ELR (cell line): ENCODE results near the gene LDAF1.
A peak's percentile ranks its signal among the peaks of the same experiment; 100 is the strongest.
"Not testable (repeated sequence)": the region's sequence is repeated elsewhere in the genome, so short reads cannot be mapped to it uniquely, and the experiment has no call there.

Experiments
- DNase-seq: peaks from one replicate; pipeline ENCODE4 v3.0.0-alpha.2; 2015; ENCODE audit warnings: low read depth

The LDAF1 gene

DNA sequence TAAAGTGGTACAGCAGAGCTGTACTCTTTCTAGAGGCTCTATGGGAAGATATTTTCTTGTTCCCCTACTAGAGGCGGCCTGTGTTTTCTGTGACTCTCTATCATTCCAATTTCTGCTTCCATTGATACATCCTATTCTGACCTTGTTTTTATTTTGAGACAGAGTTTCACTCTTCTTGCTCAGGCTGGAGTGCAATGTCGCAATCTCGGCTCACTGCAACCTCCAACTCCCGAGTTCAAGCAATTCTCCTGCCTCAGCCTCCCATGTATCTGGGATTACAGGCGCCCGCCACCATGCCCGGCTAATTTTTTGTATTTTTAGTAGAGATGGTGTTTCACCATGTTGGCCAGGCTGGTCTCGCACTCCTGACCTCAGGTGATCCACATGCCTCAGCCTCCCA lies 36.9 kb downstream of the LDAF1 start:
- not testable (repeated sequence) for DNase-seq

DNA sequence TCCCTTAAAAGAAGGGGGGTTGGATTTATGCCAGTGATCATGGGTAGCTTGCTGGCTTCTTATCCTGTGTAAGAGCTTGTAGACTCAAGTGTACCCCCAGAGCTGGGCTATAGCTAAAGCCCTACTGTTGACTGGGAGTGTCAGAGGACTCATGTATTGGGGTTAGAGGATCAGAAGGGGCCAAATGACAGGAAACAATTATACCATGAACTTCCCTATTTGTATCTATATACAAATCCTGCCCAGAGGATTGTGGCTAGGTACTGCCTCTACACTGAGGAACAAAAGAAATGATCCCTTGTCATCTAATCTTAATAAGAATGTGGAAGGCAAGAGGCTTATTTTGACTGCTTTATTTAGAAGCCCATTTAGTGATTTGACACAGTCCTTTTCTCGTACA lies 38.6 kb downstream of the LDAF1 start:
- DNase-seq: no peak

DNA sequence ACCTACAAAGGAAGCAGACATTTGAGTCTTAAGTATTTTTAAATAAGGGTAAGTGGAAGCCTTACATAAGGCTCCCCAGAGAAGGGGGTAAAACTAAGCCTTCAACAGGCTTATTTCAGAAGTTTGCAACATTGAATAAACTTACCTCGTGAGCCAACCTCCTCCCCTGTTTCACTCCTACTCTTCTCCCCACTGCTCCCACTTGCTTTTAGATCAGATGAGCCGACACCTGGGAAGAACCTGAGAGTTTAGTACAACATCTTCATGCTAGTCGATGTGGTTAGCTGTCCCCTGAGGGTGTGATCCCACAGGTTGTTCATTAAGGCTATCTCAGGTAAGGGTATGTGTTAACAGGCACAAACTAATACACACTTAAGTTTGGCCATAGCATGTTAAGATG lies 39.1 kb downstream of the LDAF1 start:
- no peak for DNase-seq

DNA sequence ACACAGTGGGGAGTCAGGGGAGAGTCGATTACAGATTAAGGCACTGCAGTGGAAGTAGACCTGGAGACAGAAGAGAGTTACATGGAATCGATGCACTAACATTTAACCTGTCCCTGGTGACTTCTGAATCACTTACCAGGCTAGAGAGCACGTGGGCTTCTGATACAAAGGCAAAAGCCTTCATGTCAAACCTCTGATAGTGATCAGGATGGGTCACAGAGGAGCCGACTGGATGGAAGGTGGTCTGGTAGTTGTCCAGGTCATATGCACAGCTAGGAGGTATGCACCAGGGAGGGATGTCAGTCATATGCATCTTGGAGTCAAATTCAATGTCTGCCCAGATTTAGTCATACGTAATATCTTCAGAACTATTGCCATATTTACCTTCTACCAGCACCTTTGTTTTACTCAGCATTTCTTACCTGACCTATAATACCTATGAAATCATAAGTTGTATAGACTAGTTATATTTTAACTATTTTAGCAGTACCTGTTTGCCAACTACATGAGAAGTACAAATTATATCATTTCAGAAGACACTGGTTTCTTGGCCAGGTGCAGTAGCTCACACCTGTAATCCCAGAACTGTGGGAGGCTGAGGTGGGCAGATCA lies 41.2 kb downstream of the LDAF1 start:
- DNase-seq: no peak

DNA sequence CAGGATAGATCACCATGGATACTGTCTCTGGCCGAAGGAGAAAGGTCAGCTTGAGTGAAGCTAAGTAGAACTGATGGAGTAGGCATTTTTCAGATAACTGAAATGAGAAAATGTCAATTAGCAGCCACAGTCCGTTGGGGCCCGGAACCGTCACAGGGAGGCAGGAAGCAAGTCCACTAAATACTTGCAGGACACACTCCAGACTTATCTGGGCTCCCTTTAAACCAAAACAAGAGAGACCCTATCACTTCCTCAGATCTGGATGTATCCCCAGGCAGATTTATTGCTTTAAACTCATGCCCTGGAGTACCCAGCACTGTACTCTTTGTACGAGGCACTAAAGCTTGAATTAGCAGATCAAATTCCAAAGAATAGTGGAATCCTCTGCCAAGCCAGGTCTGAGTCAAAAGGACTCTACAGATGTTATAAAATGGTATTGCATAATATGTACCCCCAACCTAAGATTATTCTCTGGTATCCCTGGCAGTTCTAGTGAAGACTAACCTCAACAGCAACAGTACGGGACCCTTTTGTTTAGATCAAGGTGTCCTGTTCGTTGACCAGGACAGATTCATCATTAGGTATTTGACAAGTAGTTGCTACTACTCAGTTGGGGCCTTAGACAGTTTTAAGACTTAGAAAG lies 44.8 kb downstream of the LDAF1 start:
- no peak for DNase-seq

DNA sequence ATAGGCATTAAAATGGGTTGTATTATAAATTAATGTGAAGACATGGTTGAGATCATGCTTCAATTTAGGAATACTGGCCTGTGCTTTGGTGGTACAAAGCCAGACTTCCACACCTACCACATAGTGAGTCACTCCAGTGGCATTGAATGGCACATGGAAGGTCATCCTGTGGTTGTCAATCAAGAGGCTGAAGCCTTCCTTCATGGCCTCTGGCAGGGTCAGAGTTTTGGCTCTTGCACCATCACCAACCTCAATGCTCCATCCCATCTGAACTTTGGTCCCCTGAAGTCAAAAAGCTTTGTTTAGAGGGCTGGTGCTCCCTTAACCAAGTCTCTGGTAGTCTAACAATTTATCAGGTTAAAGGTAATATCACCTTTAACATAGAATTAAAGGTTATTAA lies 46.8 kb downstream of the LDAF1 start:
- DNase-seq: no peak

DNA sequence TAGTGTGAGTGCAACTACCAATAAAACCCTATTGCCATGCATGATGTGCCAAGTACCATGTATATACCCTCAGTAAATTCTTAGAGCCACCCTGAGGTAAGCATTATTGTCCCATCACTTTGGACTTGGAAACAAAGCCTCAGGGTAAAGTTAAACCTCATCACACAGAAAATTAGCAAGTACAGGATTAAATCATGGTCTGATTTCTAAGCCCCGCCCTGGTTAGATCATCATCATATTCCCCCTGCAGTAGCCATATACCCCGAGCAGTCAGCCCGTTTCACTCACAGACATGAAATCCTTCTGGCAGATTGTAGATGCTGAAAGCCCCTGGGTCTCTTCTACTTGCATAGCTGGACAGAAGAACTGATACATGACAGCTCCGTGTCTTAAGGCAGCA lies 48.1 kb downstream of the LDAF1 start:
- no peak for DNase-seq

DNA sequence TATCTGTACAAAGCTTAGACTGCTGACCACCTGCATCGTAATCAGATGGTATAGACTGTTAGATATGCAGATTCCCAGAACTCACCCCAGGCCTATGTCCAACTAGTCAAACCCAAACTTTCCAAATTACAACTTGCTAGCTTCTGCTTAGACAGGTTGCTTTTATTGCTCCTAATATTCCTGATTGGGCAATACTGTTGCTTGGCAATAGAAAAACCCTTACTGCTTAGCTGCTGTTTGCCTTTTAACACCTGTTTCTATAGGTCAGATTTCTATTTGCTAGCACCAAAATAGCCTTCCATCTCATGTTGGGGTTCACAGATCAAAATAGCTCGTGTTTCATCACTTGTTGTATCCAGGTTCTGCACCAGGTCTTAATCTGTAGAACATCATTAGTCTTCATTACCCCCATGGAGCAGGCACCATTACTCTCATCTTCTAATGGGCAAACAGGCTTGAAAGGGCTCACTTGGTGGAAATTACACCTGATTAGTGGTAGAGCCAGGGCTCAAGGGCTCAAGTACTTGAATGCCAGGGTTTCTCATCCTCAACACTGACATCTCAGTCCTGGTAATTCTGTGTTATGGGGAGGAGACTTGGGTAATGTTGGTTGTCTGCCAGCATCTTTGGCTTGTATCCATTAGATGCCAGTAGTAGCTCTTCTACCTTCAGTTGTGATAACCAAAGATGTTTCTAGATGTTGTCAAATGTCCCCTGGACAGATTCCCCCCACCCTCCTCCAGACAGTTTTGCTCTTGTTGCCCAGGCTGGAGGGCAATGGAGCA lies 50.2 kb downstream of the LDAF1 start:
- DNase-seq: no peak

DNA sequence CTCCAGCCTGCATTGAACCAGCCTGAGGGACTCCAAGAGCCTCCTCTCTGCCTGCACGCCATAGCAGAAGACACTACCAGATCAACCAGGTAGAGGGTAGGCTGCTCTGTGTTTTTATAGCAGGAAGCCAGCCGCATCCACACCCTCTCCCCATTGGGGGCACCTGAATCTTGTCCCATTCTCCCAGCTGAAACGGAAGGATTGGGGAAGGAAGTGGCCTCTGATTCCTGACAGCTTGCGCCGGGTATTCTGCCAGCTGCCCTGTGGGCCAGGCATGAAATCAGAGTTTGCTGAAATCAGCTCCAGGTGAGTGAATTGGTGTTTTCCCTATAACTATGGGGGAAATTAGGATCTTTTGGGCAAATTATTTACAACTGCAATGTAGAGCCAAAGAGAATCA lies 53.0 kb downstream of the LDAF1 start, which contains the start of gene ZP2:
Gene ZP2 (minus strand): TSS at position 89 of the 400 bp plus-strand sequence. CDS start 27 bp downstream, at position 62.
- no peak for DNase-seq

DNA sequence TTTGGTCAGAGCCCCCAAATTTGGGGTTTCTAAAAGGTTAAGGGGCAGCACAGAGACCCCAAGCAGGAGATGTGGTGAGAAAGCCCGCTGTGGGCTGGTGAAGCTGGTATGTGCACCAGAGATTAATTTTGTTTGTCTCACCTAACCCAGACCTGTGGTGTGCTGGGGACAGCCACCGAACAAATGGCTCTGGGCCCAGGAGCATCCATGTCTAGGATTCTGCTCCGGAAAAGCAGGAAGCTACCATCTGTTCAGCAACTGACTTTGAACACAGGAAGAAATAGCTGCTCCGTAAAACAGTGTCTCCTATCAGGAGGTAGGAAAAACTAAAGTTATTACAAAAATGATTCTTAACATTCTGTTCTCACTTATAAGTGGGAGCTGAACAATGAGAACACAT lies 55.6 kb downstream of the LDAF1 start:
- DNase-seq: no peak

DNA sequence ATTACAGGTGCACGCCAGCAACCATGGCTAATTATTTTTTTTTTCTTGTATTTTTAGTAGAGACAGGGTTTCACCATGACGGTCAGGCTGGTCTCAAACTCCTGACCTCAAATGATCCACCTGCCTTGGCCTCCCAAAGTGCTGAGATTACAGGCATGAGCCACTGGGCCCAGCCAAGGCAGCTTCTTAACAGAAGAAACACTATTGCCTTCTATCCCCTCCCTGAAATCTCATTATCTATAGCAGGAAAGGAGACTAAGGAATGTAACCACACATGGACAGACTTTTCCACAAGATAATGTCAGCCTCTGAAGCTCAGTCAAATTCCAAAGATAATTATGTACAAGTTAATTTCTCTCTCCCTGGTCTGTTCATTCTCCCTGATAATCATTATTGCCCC lies 58.6 kb downstream of the LDAF1 start:
- DNase-seq: no peak

DNA sequence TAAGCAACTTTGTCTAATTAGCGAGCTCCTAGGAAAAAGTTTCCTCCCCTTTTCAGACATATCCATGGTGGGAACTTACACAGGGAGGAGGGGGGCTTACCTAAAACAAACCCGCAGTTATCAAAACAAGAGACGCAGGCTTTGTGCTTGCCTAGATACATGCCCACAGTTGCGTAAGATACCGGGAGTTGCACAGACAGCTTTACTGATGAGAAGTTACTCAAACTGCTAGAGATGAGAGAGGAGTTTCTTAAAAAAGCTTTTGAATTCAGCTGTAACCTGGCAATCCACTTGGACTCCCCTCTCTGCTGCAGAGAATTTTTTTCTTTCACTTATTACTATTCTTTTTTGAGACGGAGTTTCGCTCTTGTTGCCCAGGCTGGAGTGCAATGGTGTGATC lies 59.7 kb downstream of the LDAF1 start:
- DNase-seq: no peak

DNA sequence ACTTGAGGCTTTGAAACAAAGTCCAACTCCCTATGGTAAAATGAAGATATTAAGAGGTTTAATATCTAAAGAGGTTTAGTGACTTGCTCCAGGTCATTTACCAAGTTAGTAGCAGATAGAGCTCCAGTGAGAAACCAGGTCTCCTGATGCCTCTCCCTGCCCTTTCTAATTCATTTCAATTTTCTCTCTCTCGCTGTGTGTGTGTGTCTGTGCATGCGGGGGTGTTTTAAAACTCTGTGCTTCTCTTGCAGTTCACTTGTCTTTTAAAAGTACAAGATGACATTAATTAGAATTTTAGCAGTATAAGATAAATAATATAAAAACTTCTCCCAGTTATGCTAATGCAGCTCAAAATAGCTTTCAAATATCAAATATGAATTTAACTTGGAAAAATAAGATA lies 61.1 kb downstream of the LDAF1 start:
- DNase-seq: no peak

DNA sequence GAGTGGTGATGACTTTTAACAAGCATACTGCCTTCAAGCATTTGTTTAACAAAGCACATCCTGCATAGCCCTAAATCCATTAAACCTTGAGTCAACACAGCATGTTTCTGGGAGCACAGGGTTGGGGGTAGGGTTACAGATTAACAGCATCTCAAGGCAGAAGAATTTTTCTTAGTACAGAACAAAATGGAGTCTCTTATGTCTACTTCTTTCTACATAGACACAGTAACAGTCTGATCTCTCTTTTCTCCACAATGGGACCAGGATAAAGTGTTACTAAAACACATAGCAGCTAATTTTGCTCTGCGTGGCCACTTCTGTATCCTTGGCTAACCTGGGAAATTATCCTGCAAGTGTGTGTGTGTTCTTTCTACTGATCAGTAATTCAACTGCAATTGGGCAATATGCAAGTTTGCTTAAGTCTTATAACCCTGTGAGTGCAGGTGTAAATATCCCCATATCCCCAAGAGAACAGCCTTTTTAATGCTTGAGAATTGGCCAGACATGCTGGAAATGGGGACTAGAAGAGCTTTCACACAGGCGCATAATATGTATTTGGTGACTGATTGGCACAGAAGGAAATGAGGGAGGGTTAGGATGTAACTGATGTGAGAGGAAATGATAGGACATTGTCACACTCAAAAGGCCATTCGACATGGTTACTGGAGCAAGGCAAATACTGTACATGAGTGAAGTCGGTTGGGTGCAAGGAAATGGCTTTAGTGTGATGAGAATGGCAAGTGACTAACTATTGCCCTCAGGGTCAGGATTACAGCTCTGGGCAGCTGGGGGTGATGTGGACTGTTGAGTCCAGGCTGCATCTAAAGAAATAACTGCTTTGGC lies 64.2 kb downstream of the LDAF1 start:
- peak; percentile 1 for DNase-seq

DNA sequence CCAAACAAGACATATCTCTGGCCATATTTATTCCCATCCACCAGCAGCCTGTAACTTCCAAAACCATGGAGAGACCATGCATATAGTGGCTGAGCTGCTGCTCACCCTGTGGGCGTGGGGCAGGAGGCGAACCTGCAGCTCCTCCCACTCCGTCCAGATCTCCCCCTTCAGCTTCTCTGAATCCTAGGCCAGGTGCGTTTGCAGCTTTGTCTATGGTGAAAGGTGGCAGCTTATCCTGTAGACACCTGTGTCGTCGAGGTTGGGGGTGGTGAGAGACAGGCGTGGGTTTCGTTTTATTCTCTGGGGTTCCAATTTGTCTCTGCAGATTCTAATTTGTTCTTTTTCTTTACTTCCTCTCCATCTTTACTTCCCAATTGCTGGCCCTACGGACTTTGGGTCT lies 65.3 kb downstream of the LDAF1 start:
- DNase-seq: no peak

DNA sequence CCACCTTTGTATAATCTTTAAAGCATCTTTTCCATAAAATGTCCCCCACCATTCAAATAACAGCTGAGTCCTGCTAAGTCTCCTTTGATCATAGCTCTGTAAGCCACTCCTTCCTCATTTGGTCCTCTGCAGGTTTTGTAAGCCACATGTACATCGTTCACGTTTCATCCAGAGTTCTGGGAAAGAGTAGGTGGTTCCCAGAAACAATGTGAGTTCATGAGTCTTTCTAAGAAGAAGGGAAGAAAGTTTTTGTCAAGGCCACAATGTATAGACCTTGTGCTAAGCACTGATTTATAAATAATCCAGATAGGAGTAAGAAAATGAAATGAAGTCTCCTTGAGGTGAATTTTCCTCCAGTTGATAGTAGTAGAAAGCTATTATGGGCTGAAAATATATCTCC lies 66.3 kb downstream of the LDAF1 start:
- no peak for DNase-seq

DNA sequence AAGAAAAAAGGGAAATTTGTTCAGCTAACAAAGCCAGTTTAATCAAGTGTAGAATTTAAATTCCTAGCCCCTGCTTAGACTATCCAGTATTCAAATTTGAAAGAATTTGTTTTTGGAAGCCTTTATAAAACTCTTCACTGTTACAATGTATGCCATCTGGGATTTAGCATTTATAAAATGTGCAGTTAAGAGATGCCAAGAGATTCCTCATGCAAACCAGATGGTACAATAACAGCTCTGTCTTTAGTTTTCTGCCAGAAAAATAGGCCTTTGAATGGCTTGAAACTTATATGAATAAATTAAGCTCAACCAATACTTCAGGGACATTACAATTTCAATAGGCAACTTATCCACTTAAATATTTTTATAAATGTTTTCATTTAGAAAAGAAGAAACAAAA lies 68.3 kb downstream of the LDAF1 start:
- no peak for DNase-seq

DNA sequence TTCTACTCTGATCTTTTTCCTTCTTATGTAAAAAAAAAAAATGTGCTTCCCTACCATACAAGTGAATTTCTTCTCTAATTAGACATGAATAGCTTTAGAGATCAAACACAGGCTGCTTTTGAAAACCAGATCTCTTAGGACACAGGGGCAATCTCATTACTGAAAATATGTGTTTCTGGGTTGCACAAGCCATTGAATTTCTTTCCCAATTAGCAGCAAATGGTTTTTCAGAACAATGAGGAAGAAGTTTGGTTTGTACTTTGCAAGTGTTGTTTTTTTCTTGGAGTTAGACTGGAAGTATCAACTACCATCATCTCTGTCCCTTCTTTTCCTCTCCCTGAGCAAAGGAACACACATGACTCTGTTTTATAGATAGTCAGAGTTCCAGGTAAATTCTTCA lies 69.4 kb downstream of the LDAF1 start:
- no peak for DNase-seq

DNA sequence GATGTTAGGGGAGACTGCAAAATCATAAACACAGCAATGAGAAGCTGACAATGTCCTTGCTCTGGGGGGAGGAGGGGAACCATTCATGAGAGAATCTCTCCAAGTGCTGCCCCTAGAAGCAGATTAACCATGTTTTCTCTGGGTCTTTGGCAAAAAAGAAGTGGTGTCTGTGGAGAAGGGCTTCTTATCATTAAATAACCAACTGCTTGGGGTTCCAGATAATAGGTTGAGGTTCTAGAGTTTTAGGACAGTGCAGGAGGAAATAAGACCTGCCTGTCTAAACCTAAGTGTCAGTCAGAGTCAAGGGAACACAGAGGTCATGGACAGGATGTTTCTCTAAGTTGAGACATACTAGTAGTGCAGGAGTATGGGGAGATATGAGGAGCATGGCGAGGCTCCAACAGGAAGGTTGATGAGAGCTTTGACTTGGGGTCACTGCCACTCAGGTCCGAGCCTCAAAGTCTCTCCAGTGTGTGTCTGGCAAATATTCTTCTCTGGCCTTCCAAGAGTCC lies 69.9 kb downstream of the LDAF1 start:
- no peak for DNase-seq
